GM12878 (cell line): ENCODE results near the gene PHACTR1.

Experiments
- CTCF ChIP-seq, 3 experiments: IDR thresholded peaks in 2 of 3; conservative IDR thresholded peaks in 1 of 3; 2 replicates each; pipeline ENCODE4 v1.5.1; 2011; ENCODE audit warnings: low read depth in 3 of 3, low read length in 3 of 3, mild to moderate bottlenecking in 3 of 3, control low read depth in 2 of 3, moderate library complexity in 2 of 3, inconsistent platforms in 1 of 3, mixed read lengths in 1 of 3; ENCODE audit not compliant: control insufficient read depth in 2 of 3, insufficient read depth in 1 of 3; ENCODE audit errors: extremely low read depth in 1 of 3
- NFYA ChIP-seq: IDR thresholded peaks from 2 replicates; pipeline ENCODE4 v1.6.1; 2011; ENCODE audit warnings: low read depth, mild to moderate bottlenecking, low read length, improper control_type of control experiment, borderline replicate concordance
- POLR2AphosphoS5 ChIP-seq: IDR thresholded peaks from 2 replicates; pipeline ENCODE4 v1.6.1; 2011; ENCODE audit warnings: mild to moderate bottlenecking, low read length, inconsistent platforms
- SP1 ChIP-seq: IDR thresholded peaks from one replicate; pipeline ENCODE4 v1.6.1; 2011; ENCODE audit warnings: low read depth, low read length

GRCh38 chr6:13295576-13295975 lies 579.0 kb downstream of the PHACTR1 start:
- TF ChIP-seq SP1 (no peak), POLR2AphosphoS5 (no peak), CTCF (IDR thresholded peaks at IDR 0.05 in 2 of 3, conservative IDR thresholded peaks at IDR 0.05 in 1 of 3; ENCODE audit: control insufficient read depth in 2 of 3, extremely low read depth in 1 of 3, insufficient read depth in 1 of 3, low read depth in 3 of 3, low read length in 3 of 3) (no peak), NFYA (no peak)
